ENCODE results near the gene IGSF8.

Gene IGSF8, protein sequence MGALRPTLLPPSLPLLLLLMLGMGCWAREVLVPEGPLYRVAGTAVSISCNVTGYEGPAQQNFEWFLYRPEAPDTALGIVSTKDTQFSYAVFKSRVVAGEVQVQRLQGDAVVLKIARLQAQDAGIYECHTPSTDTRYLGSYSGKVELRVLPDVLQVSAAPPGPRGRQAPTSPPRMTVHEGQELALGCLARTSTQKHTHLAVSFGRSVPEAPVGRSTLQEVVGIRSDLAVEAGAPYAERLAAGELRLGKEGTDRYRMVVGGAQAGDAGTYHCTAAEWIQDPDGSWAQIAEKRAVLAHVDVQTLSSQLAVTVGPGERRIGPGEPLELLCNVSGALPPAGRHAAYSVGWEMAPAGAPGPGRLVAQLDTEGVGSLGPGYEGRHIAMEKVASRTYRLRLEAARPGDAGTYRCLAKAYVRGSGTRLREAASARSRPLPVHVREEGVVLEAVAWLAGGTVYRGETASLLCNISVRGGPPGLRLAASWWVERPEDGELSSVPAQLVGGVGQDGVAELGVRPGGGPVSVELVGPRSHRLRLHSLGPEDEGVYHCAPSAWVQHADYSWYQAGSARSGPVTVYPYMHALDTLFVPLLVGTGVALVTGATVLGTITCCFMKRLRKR

DNA sequence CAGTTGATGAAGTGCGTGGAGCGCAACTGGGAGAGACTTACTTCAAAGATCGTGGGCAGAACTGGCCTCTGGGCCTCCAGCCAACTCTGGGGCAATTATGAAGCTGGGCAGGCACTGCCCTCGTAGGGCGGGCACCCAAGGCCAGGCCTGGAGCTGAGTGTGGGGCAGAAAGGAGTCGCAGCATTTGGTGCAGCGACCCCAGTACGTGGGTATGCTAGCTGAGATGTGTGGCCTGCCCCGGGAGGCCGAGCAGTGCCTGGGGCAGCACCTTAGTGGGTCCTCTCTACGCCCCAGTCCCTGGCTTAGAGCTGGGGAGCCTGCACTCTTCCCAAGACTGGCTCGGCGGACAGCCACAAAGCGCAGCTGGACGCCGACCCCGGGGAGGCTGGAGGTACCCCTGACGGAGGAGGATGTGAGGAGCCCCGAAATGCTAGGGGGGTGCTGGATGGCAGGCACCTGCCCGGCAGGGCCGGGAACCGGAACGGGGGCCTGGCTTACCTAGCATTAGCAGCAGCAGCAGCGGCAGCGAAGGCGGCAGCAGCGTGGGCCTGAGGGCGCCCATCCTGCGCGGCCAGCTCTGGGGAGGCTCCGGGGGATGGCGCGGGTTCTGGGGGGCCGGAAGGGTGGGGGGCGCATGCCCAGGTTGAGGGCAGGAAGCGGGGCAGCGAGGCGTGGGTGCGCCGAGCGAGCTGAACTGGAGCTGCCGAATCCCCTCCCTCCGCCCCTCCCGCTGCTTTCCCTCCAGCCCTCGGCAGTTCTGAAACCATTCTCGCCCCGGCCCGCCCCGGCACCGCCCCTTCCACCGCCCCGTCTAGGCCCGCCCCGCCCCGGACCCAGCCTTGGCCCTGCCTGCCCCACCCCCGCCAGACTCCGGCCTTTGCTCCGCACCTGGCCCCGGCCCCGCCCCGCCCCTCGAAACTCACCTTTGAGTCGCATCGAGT is at the start of gene IGSF8:
TSS of gene IGSF8 (minus strand) at position 709 of the 941 bp plus-strand sequence. CDS start at position 562, 147 bp downstream.
- no peak for DNase-seq

GRCh38 chr1:160148121-160148520 is 49.7 kb upstream of the IGSF8 start:
- DNase-seq: no peak

GRCh38 chr1:160146107-160146506 is 47.7 kb upstream of the IGSF8 start:
- no peak for DNase-seq

- no peak for DNase-seq
These were observed 46.5 kb upstream of the IGSF8 start for GRCh38 chr1:160144921-160145320.

- DNase-seq: no peak
These were observed 45.3 kb upstream of the IGSF8 start for GRCh38 chr1:160143695-160144094.

DNA sequence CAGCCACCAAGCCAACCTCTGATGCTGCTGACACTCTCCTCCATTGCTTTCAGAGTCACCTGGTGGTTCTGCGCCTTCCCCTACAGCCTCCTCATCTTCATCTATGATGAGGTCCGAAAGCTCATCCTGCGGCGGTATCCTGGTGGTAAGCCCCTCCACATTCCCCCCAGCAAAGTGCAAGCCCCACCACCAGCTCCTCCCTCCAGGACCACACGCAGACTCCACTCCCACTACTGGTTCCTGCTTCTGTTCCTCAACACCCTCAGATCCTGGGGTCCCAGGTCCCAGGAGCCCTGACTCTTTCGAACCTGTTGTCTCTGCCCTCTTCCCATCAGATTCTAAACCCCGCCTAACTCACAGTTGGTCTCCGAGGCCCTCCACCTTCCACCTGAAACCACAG is 41.4 kb upstream of the IGSF8 start:
- no peak for DNase-seq

DNA sequence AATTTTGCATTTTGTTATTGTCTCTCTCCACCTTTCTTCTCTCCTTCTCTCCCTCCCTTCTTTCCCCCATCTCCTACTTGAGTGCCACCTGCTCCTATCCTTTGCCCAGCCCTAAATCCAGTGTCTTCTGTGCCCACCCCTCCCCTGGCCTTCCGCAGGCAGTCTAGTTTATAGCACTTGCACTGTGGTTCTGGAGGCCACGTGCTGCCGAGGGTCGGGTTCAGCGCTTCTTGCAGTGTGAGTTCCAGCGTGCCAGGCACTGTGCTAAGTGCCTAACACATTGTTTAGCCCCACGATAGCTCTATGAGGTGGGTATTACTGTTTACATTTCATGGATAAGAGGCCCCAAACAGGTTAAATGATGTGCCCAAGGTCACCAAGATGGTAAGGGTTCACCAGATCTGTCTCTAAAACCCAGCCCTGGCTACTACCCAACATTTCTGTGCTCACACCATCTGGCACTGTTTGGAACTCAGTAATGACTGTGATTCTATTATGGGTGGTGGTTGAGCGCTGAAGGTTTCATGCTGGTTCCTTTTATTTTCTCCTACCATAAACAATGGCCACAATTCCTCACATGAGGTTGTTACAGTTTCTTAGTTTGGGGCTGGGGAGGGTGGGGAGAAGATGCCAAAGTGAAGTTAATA is 38.9 kb upstream of the IGSF8 start:
- no peak for DNase-seq

DNA sequence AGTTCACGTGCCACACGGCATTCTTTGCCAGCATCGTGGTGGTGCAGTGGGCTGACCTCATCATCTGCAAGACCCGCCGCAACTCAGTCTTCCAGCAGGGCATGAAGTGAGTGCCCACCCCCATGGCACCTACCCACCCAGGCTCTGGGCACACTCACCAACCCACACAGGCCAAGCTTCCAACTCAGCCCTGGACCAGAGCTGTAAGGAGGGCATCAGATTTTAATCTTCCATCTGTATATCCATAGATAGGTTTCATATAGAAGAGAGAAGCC is 38.4 kb upstream of the IGSF8 start:
- DNase-seq: no peak

DNA sequence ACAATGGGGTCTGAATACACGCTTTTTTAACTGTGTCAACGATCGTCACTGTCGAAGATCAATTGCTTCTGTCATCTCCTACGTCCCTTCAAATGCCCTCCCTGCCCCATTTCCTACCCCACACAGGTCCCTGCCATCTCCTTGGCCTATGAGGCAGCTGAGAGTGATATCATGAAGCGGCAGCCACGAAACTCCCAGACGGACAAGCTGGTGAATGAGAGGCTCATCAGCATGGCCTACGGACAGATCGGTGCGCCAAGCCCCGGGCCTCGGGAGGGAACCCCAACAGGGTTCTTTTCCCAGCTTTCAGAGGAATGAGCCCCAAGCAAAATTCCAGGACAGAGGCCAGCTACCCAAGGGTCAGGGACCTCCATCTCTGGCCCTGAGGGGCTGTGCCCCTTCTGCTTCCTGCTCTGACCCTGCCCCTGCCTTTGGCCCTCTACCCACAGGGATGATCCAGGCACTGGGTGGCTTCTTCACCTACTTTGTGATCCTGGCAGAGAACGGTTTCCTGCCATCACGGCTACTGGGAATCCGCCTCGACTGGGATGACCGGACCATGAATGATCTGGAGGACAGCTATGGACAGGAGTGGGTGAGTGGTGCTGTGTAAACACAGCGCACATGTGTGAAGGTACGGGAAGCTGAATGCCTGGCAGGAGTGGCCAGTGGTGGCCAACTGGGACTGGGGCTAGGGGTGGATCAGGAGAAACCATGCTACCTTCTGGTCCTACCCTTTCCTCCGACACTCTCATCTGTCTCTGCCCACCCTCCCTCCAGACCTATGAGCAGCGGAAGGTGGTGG is 37.9 kb upstream of the IGSF8 start:
- no peak for DNase-seq

DNA sequence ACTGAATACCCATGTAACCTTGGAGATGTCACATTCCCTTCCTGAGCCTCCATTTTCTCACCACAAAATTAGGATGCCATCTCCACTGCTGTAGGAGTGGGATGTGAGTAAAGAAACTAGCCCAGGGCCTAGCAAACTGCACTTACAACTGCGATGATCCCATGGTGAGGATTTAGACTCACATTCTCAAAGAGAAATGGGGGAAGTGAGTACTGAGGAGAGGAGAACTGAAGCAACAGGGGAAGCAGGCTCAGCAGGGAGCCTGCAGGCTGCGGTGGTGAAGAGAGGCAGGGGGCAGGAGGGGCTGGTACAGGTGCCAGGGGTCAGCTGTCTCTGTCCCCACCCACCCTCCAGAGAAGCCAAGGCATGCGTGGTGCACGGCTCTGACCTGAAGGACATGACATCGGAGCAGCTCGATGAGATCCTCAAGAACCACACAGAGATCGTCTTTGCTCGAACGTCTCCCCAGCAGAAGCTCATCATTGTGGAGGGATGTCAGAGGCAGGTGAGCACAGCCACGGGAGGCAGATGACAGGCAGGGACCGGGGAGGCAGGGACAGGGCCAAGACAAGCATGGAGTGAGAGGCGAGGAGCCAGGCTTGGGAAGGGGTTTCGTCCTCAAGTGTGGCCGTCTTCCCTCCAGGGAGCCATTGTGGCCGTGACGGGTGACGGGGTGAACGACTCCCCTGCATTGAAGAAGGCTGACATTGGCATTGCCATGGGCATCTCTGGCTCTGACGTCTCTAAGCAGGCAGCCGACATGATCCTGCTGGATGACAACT is 36.6 kb upstream of the IGSF8 start:
- no peak for DNase-seq

GRCh38 chr1:160133990-160134770 is 35.8 kb upstream of the IGSF8 start:
- DNase-seq: no peak

- DNase-seq: no peak
These were observed 33.6 kb upstream of the IGSF8 start for GRCh38 chr1:160131803-160132565.

GRCh38 chr1:160130939-160131338 is 32.5 kb upstream of the IGSF8 start:
- no peak for DNase-seq

DNA sequence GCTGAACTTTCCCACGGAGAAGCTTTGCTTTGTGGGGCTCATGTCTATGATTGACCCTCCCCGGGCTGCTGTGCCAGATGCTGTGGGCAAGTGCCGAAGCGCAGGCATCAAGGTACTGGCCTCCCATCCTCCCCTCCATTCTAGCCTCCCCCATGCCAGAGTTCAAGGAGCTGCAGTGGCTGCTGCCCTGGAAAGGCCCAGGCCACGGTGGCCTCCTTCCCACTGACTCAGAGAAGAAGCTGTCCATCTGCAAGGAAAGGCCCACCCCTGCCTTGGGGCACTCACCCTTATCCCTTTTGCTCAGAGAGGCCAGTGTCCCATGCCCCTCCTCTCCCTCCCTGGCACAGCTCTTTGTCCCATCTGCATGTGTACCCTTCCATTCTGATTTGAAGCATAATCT is 32.1 kb upstream of the IGSF8 start:
- DNase-seq: no peak

DNA sequence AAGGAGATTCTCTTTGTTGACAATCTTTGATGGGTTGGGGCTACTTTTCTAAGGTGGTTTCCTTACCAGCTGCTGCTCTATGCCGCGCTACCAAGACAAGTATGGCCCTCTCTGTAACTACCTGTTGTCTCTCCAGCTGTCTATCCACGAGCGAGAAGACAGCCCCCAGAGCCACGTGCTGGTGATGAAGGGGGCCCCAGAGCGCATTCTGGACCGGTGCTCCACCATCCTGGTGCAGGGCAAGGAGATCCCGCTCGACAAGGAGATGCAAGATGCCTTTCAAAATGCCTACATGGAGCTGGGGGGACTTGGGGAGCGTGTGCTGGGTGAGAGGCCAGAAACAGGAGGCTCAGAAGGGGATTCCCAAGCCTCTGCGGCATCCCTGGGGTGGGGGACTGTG is 31.5 kb upstream of the IGSF8 start:
- no peak for DNase-seq

- no peak for DNase-seq
These were observed 31.1 kb upstream of the IGSF8 start for GRCh38 chr1:160129558-160129957.

DNA sequence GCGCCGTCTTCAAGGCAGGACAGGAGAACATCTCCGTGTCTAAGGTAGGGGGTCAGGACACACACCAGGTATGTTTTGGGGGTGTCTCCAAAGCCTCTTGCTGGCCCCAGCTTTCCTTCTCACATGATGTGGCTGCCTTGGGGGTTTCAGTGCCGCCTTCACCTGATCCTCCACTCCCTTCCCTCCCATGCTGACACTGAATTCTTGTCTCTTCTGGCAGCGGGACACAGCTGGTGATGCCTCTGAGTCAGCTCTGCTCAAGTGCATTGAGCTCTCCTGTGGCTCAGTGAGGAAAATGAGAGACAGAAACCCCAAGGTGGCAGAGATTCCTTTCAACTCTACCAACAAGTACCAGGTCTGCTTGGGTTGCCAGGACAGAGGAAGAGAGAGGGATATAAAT is 30.6 kb upstream of the IGSF8 start:
- no peak for DNase-seq

GRCh38 chr1:160128636-160129035 is 30.2 kb upstream of the IGSF8 start:
- no peak for DNase-seq

GRCh38 chr1:160127865-160128523 is 29.6 kb upstream of the IGSF8 start:
- DNase-seq: no peak
